ENCODE measurements around the gene MRPS23. TPM values are rescaled to one million over a fixed set of nuclear protein-coding genes. Genes with fewer than 3 reads are reported as not detected.

The MRPS23 gene
- total and polyA plus RNA-seq, 10 donors, result 7.3 to 29.2 (median 23.3) TPM

GRCh38 chr17:57861000-57861789 is 11.4 kb upstream of the MRPS23 start:
- peaks cover 0 to 8% (median 0%) of the 10 kb centered on the region in 6 donors for H3K36me3 ChIP-seq
- 1 to 4% (median 2%) methylated on average over 26 to 34 of the region's 34 CpGs for WGBS, 5 donors
- peaks cover 12 to 51% (median 33%) of the 10 kb centered on the region in 6 donors for H3K4me1 ChIP-seq
- TF ChIP-seq CTCF (IDR thresholded peaks at IDR 0.05 in 8 of 11, conservative IDR thresholded peaks at IDR 0.05 in 3 of 11), result no peak
- peak; percentile 21 to 53 (median 44) for TF ChIP-seq POLR2AphosphoS5 (IDR thresholded peaks at IDR 0.05)
- peak overlapping the region; percentile 2 to 70 (median 38) for H3K4me3 ChIP-seq
- peak overlapping the region in 7 of 8 donors; percentile 39 to 85 (median 70) for H3K27ac ChIP-seq
- no peaks in the 10 kb centered on the region for H3K9me3 ChIP-seq
- intact Hi-C loops (cut with DNase I; ENCODE audit: low total_unique reads), result no loop called here
- peaks cover 0 to 48% (median 8%) of the 10 kb centered on the region in 7 donors for H3K27me3 ChIP-seq (replicated peaks in 1 of 7)
- DNase-seq, result peak; percentile 91

GRCh38 chr17:57860414-57860999 is 10.7 kb upstream of the MRPS23 start:
- Histone ChIP-seq H3K9me3 (no peaks in the 10 kb centered on the region), H3K27ac (peak overlapping the region in 7 of 8 donors; percentile 39 to 85 (median 70)), H3K27me3 (replicated peaks in 1 of 7) (peaks cover 0 to 48% (median 8%) of the 10 kb centered on the region in 7 donors), H3K4me1 (peaks cover 12 to 51% (median 33%) of the 10 kb centered on the region in 6 donors), H3K4me3 (peak overlapping the region in 4 of 8 donors; percentile 30 to 70 (median 42)), H3K36me3 (peaks cover 0 to 3% (median 0%) of the 10 kb centered on the region in 6 donors)
- DNase-seq, result no peak
- TF ChIP-seq POLR2AphosphoS5 (IDR thresholded peaks at IDR 0.05), result no peak
- no peak for TF ChIP-seq CTCF (IDR thresholded peaks at IDR 0.05 in 8 of 11, conservative IDR thresholded peaks at IDR 0.05 in 3 of 11)
- TF ChIP-seq POLR2A (IDR thresholded peaks at IDR 0.05), result no peak
- WGBS, 5 donors, result 66 to 78% (median 72%) methylated on average over 5 to 6 of the region's 6 CpGs
- intact Hi-C loops (cut with DNase I; ENCODE audit: low total_unique reads), result no loop called here

GRCh38 chr17:57859601-57860413 is 10.0 kb upstream of the MRPS23 start:
- intact Hi-C loops (cut with DNase I; ENCODE audit: low total_unique reads), result loop anchor here (2.0 kb wide), 2 partner anchors 139 to 253 kb away; no protein-coding TSS in a partner anchor
- Histone ChIP-seq H3K4me3 (no peak overlapping the region), H3K27me3 (replicated peaks in 1 of 7) (peaks cover 0 to 48% (median 8%) of the 10 kb centered on the region in 7 donors), H3K9me3 (no peaks in the 10 kb centered on the region), H3K27ac (peak overlapping the region in 2 of 8 donors; percentile 74 to 85), H3K4me1 (peaks cover 12 to 51% (median 33%) of the 10 kb centered on the region in 6 donors), H3K36me3 (no peaks in the 10 kb centered on the region)
- TF ChIP-seq CTCF (IDR thresholded peaks at IDR 0.05 in 8 of 11, conservative IDR thresholded peaks at IDR 0.05 in 3 of 11) (no peak), POLR2AphosphoS5 (IDR thresholded peaks at IDR 0.05) (no peak), POLR2A (IDR thresholded peaks at IDR 0.05) (no peak)
- WGBS, 5 donors, result 61 to 75% (median 71%) methylated on average over 13 of the region's 13 CpGs
- DNase-seq, result no peak
